ENCODE measurements around the gene WDR27. TPM values are rescaled to one million over a fixed set of nuclear protein-coding genes. Genes with fewer than 3 reads are reported as not detected.
"Not testable (repeated sequence)": the region's sequence is repeated elsewhere in the genome, so short reads cannot be mapped to it uniquely, and the experiment has no call there.

Gene WDR27
- total RNA-seq, 1 experiment from 2014 or later = 25.1 TPM

- no peak for DNase-seq (ENCODE audit: low read depth)
Observed at GRCh38 chr6:169617562-169617961, 84.3 kb downstream of the WDR27 start.

DNA sequence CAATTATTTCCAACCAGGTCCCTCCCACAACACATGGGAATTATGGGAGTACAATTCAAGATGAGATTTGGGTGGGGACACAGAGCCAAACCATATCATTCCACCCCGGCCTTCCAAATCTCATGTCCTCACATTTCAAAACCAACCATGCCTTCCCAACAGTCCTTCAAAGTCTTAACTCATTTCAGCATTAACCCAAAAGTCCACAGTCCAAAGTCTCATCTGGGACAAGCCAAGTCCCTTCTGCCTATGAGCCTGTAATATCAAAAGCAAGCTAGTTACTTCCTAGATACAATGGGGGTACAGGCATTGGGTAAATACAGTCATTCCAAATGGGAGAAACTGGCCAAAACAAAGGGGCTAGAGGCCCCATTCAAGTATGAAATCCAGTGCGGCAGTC lies 93.2 kb downstream of the WDR27 start:
- DNase-seq (ENCODE audit: low read depth) = not testable (repeated sequence)

DNA sequence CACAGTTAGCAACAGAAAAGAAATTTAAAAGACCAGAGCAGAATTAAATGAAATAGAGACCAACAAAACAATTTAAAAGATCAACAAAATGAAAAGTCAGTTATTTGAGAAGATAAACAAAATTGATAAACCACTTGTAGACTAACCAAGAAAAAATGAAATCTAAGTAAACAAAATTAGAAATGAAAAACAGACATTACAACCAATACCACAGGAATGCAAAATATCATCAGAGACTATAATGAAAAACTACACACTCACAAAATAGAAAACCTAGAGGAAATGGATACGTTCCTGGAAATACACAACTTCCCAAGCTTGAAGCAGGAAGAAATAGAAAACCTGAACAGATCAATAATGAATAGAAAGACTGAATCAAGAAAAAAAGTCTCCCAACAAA lies 97.8 kb downstream of the WDR27 start:
- DNase-seq (ENCODE audit: low read depth) = peak; percentile 16

- DNase-seq (ENCODE audit: low read depth) = not testable (repeated sequence)
Observed at GRCh38 chr6:169601129-169601528, 100.7 kb downstream of the WDR27 start.

- peak; percentile 64 for DNase-seq (ENCODE audit: low read depth)
Observed at GRCh38 chr6:169592558-169592957, 109.3 kb downstream of the WDR27 start.

DNA sequence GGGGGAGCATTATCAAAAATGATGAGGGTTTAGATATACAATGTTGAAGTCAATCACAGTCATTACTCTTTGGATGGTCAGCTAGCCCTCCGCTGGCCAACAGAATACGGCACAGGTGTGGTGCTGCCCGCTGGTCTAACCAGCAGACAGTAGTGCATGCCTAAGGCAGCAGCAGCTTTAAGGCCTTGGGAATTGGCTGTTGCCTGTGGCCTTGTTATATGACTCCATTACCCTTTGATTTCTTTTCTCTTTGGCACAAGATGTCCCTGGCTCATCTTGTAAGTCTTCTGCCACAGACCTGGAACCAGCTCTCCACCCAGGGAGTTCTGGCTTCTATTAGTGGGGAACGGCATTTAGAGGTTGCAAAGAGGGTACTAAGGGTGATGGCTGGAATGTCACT lies 110.2 kb downstream of the WDR27 start:
- no peak for DNase-seq (ENCODE audit: low read depth)

GRCh38 chr6:169590376-169590939 lies 111.4 kb downstream of the WDR27 start:
- DNase-seq (ENCODE audit: low read depth) = no peak

GRCh38 chr6:169589699-169590257 lies 112.1 kb downstream of the WDR27 start:
- peak; percentile 77 for DNase-seq (ENCODE audit: low read depth)

- DNase-seq (ENCODE audit: low read depth) = peak; percentile 35
Observed at GRCh38 chr6:169589293-169589692, 112.5 kb downstream of the WDR27 start.

GRCh38 chr6:169587975-169588374 lies 113.9 kb downstream of the WDR27 start:
- no peak for DNase-seq (ENCODE audit: low read depth)

- no peak for DNase-seq (ENCODE audit: low read depth)
Observed at GRCh38 chr6:169583886-169584541, 117.8 kb downstream of the WDR27 start.

DNA sequence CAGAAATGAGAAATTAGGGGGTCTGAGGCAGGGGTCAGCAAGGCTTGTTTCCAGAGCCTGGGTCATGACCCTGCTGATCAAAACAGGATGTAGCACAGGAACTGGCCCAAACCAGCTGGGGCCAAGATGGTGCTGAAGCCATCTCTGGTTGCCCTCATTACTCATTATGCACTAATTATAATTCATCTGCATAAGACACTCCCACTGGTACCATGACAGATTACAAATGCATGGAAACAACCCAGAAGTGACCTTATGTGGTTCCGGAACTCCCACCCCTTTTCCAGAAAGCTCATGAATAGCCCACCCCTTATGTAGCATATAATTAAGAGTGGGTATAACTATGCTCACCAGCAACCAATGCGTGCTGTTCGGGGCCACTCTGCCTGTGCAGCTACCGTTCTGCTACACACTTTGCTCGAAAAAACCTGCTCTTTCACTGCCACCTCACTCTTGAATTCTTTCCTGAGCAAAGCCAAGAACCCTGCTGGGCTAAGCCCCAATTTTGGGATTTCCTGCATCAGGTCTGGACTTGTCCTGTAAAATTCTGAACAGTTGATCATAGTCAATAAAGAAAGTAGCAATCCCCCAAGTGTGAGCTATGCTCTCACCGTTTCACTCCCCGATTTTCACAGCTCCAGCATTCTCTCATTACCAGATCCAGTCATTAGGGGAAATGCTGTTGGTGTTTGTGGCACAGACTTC lies 122.3 kb downstream of the WDR27 start:
- no peak for DNase-seq (ENCODE audit: low read depth)

DNA sequence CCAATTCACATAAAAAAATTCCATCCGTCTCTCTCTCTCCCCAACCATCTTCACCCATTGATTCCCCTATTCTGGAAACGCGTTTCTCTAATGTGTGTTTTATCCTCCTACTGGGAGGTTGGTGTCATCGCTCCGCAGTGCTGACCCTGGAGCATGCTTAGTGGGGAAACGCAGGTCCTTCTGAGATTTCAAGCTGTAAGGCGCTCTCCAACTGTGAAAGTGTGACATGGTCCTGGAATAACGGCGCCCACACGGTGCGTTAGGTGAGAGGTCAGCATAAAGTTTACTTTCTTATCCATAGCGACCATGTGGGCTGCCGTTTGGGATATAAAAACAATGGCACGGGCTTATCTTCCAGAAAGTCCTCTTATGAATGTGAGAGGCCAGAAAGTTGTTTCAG lies 123.9 kb downstream of the WDR27 start:
- DNase-seq (ENCODE audit: low read depth) = no peak

DNA sequence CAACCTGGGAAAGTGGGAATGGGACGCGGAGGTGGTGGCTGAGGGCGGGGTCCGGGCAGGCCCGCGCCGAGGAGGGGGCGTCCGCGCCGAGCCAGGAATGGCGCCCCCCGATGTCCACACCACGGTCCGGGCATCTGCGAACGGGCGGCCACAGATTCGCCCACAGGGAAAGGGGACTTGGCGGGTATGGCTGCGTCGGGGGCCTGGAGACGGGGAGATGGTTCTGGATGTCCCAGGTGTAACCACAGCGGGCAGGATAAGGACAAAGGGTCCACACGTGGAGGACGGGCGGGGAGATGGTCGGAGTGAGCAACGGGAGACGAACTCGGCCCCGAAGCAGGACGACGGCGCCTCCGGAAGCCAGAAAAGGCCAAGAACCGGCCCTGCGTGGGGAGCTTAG lies 124.6 kb downstream of the WDR27 start:
- DNase-seq (ENCODE audit: low read depth) = no peak

- no peak for DNase-seq (ENCODE audit: low read depth)
Observed at GRCh38 chr6:169575821-169576220, 126.0 kb downstream of the WDR27 start.

DNA sequence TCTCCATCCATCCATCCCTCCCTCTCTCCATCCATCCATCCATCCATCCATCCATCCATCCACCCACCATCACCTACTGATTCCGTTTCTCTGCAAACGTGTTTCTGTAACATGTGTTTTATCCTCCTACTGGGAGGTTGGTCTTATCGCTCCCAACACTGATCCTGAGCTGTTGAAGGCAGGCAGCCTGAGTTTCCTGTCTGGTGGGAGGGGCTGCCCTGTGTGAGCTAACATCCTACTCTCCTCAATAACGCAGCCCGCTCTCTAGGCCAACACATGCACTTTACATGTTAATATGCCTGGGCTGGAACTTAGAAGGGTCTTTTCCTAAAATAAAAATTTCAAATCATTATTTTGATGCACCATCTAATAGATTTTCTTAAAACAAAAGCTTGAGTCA lies 126.5 kb downstream of the WDR27 start:
- no peak for DNase-seq (ENCODE audit: low read depth)

DNA sequence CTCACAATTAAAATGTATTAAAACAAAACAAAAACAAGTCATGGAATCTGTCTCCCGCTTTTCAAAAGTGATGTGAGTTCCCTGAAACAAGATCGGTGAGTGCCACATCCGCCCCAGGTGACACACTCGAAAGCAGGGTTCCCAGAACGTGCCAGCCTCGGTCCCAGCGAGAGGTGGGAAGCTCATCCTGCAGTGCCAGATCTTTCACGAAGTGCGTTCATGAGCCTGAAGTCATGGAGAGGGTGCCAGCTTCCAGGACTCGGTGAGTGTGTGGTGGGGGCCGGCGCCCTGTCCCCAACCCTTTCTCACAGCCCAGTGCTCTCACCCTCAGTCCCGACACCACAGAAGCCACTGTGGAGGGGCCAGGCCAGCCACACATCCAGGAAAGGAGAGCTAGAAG lies 127.4 kb downstream of the WDR27 start:
- no peak for DNase-seq (ENCODE audit: low read depth)

DNA sequence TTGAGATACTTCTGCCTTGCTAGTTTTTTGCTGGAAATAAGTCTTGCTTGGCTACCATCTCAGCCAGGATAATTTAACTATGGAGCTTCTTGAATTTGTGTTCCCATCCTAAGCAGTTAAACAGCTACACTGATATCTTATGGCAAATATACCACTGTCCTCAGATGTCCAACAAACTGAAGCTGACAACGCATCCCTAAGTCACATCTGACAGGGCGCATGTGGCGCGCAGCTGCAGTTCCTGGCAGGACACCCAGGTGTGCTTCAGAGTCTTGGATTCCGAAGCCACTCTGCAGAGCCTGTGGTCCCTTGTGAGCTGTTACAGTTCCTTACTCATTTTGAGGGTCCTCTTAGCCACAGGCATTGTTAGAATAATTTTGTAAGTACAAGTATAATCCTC lies 127.9 kb downstream of the WDR27 start:
- no peak for DNase-seq (ENCODE audit: low read depth)

GRCh38 chr6:169571123-169571962 lies 130.5 kb downstream of the WDR27 start:
- DNase-seq (ENCODE audit: low read depth) = peak; percentile 18

DNA sequence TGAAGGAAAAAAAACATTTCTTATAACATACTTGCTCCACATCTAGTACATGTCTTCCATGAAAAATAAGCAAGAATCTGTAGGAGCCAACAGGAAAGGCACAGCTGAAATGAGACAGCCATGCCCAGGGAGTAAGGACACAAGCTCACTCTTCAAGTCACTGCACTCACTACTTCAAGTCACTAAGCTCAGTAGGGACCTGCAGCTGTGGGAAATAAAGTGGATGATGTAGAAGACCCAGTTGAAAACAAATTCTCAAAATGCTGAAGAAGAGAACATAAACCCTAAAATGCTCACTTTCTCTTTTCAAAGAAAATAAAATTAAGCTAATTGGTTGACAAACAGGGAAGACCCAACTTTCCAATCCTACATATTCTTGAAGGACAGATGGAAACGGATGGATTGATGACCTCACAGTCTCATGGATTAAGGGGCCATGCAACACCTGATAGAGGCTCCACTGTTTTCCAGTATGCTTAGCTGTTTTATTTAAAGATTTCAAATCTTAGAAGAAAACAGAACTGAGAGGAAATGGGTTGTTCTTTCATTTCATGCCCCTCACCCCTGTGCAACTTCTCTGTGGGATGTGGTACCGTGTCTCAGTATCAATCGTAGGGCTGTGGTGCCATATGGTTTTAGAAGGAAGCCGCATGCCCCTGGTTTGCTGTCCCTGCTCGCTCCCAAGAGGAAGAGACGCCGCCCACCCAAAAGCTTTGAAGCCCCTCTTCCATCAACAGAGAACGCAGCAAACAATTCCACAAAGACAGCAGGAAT lies 133.3 kb downstream of the WDR27 start:
- no peak for DNase-seq (ENCODE audit: low read depth)

- DNase-seq (ENCODE audit: low read depth) = no peak
Observed at GRCh38 chr6:169567819-169568218, 134.0 kb downstream of the WDR27 start.

Measured in LHCN-M2 (cell line).